HUES48 (cell line): ENCODE data around the gene GFPT1.
"Not testable (repeated sequence)": the region's sequence is repeated elsewhere in the genome, so short reads cannot be mapped to it uniquely, and the experiment has no call there.

Source experiments
- H3K27ac ChIP-seq: one replicate; pipeline ENCODE4 v1.7.0; 2013; ENCODE audit warnings: low read depth, low read length, inconsistent platforms
- H3K27me3 ChIP-seq: 2 replicates; pipeline ENCODE4 v1.6.1; 2013; ENCODE audit warnings: mild to moderate bottlenecking, low read length; ENCODE audit not compliant: control insufficient read depth, insufficient read depth
- H3K36me3 ChIP-seq: 2 replicates; pipeline ENCODE4 v1.6.1; 2013; ENCODE audit warnings: low read length; ENCODE audit not compliant: control insufficient read depth, insufficient read depth
- H3K4me1 ChIP-seq: 2 replicates; pipeline ENCODE4 v1.6.1; 2013; ENCODE audit warnings: mild to moderate bottlenecking, low read length; ENCODE audit not compliant: control insufficient read depth, insufficient read depth
- H3K4me3 ChIP-seq: 2 replicates; pipeline ENCODE4 v1.5.1; 2013; ENCODE audit warnings: mild to moderate bottlenecking, low read depth, low read length
- H3K9ac ChIP-seq: 2 replicates; pipeline ENCODE4 v1.6.1; 2013; ENCODE audit warnings: mild to moderate bottlenecking, low read depth, low read length, moderate library complexity
- H3K9me3 ChIP-seq: 2 replicates; pipeline ENCODE4 v1.6.1; 2013; ENCODE audit warnings: low read length; ENCODE audit not compliant: control insufficient read depth, insufficient read depth

The GFPT1 gene

DNA sequence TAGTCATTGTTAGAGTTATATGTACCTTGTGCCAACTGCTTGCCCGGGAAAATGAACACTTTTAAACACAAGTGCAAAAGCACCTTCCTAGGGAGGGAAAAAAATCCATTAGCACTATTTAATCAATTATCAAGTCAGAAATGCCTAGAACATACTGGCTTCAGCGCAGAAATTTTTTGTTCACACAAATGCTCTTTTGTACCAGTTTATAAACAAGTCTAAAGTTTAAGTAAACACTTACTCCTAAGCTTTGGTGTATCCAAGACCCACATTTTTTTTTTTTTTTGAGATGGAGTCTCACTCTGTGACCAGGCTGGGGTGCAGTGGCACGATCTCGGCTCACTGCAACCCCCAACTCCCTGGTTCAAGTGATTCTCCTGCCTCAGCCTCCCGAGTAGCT, 30.6 kb downstream of the GFPT1 start:
- Histone ChIP-seq H3K4me1 (peaks cover 18% of the 10 kb centered on the region), H3K27me3 (no peaks in the 10 kb centered on the region), H3K9me3 (no peaks in the 10 kb centered on the region), H3K4me3 (no peak overlapping the region), H3K9ac (no peak overlapping the region), H3K27ac (no peak overlapping the region), H3K36me3 (peaks cover 73% of the 10 kb centered on the region)

DNA sequence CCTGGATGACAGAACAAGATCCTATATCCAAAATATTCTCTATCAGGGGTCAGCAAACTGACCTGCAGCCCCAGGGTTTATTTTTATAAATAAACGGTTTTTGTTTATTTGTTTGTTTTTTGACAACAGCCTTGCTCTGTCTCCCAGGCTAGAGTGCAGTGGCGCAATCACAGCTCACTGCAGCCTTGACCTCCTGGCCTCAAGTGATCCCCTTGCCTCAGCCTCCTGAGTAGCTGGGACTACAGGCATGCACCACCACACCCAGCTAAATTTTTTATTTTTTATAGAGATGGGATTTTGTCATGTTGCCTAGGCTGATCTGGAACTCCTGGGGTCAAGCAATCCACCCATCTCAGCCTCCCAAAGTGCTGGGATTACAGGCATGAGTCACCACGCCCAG, 32.1 kb downstream of the GFPT1 start:
- H3K9ac ChIP-seq, H3K27ac ChIP-seq, H3K27me3 ChIP-seq, H3K9me3 ChIP-seq, H3K4me3 ChIP-seq: not testable (repeated sequence)
- Histone ChIP-seq H3K36me3 (peaks cover 76% of the 10 kb centered on the region), H3K4me1 (peaks cover 18% of the 10 kb centered on the region)

DNA sequence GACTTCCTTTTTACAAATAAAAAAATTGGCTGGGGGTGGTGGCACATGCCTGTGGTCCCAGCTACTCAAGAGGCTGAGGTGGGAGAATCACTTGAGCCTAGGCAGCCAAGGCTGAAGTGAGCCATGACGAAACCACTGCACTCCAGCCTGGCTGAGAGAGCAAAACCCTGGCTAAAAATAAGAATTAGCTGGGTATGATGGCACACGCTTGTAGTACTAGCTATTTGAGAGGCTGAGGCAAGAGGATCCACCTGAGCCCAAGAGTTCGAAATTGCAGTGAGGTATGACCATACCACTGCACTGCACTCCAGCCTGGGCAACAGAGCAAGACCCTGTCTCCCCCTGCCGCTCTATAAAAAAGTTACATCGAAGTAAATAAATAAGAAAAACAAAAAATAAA, 33.7 kb downstream of the GFPT1 start:
- Histone ChIP-seq H3K27ac (no peak overlapping the region), H3K36me3 (peaks cover 77% of the 10 kb centered on the region), H3K4me1 (peaks cover 3% of the 10 kb centered on the region; the same call in 1 of the 2 replicates), H3K9me3 (no peaks in the 10 kb centered on the region), H3K9ac (no peak overlapping the region), H3K27me3 (no peaks in the 10 kb centered on the region), H3K4me3 (no peak overlapping the region)

DNA sequence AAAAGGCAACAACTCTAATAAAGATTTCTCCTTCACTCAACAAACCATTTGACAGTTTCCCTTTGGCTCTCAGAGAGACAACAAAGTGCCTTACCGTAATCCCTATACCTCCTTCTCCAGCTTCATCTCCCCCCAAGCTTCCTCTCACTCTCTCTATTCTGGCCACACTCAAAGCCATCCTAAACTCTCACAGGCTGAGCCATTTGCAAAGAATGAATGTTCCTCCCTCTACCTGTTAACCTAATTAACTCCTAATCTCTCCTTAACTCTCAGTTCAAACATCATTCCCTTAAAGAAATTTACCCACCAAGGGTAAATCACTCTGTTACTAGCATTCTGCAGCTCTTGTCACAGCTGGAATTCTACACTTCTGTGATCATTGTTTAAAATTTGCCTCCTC, 38.2 kb downstream of the GFPT1 start:
- Histone ChIP-seq H3K4me1 (no peaks in the 10 kb centered on the region), H3K36me3 (peaks cover 80% of the 10 kb centered on the region), H3K9me3 (no peaks in the 10 kb centered on the region), H3K9ac (no peak overlapping the region), H3K27ac (no peak overlapping the region), H3K4me3 (no peak overlapping the region), H3K27me3 (no peaks in the 10 kb centered on the region)

DNA sequence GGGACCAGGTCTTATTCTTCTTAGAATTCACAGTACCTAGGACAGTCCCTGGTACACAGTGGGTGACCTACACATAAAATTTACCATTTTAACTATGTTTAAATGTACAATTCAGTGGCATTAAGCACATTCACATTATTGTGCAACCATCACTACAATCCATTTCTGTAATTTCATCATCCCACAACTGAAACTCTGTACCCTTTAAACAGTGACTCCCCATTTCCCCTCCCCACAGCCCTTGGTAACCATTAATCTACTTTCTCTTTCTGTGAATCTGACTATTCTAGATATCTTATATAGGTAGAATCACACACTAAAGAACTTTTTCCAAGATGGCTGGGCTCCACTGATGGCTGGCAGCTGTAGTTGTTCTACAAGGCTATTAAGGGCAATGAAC, 41.6 kb downstream of the GFPT1 start:
- Histone ChIP-seq H3K9ac (no peak overlapping the region), H3K36me3 (peaks cover 99% of the 10 kb centered on the region), H3K27me3 (no peaks in the 10 kb centered on the region), H3K9me3 (no peaks in the 10 kb centered on the region), H3K4me1 (no peaks in the 10 kb centered on the region), H3K27ac (no peak overlapping the region), H3K4me3 (no peak overlapping the region)

DNA sequence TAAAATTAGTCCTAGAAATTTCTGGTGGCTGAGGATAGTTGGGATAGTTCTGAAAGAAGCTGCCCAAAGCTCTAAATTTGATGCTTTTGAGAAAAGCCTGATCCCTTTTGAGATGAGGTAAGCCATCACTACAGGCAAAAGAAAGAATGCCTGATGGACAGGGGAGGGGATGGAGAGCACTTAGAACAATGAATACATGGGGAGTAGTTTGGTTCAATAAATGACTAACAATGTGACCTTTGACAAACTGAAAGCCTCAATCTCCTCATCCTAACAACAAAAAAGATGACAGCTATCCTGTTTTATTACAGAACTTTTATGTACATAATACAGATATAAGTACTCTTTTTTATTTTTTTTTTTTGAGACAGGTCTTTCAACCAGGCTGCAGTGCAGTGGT, 42.7 kb downstream of the GFPT1 start:
- Histone ChIP-seq H3K9ac (no peak overlapping the region), H3K27ac (no peak overlapping the region), H3K36me3 (peaks cover 99% of the 10 kb centered on the region), H3K27me3 (no peaks in the 10 kb centered on the region), H3K4me3 (no peak overlapping the region), H3K4me1 (no peaks in the 10 kb centered on the region), H3K9me3 (no peaks in the 10 kb centered on the region)

DNA sequence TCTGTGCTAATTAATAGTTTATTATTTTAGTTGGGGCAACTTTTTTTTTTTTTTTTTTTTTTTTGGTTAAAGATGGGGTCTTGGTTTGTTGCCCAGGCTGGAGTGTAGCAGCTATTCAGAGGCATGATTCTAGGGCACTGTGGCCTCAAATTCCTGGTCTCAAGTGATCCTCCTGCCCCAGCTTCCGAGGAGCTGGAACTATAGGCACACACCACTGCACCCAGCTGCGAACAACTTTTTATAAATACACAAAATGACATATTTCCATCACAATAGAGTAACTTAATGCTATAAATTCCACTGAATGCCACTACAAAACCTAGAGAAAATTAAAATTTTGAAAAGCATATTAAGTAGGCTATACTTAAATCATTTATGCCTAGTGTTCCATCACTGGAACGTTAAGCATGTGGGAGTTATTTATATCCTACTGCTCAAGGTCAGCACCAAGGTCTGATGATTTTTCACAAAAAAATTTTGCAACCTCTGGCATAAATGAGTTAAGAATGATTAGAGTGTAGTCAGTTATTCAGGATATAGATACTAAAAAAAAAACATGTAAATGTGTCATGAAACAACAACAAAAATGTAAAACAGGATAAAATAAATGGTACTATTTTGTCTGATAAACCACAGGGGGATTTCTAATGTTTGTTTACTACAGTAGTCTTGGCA, 46.8 kb downstream of the GFPT1 start:
- H3K27me3 ChIP-seq, result no peaks in the 10 kb centered on the region
- H3K27ac ChIP-seq, result no peak overlapping the region
- no peaks in the 10 kb centered on the region for H3K4me1 ChIP-seq
- no peaks in the 10 kb centered on the region for H3K9me3 ChIP-seq
- peaks cover 94% of the 10 kb centered on the region for H3K36me3 ChIP-seq
- H3K4me3 ChIP-seq, result no peak overlapping the region
- H3K9ac ChIP-seq, result no peak overlapping the region

DNA sequence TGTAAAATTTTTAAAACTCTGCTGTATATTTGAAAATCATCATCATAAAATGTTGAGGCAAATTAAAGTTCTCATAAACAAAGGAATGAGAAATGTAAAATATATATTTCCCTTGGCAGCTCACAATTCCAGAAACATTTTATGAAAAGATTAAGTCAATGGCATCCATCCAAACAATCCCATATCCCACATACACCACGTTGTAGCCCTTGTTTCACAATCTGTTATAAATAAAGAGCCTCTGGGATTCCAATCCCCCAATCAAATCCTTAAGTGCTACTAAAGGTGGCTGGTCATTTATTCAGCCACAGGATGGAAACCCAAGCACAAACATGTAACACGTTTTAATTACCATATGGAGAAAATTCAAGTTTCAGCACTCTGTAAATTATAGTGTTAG, 51.7 kb downstream of the GFPT1 start:
- no peaks in the 10 kb centered on the region for H3K27me3 ChIP-seq
- no peaks in the 10 kb centered on the region for H3K4me1 ChIP-seq
- no peak overlapping the region for H3K4me3 ChIP-seq
- no peak overlapping the region for H3K9ac ChIP-seq
- H3K27ac ChIP-seq, result no peak overlapping the region
- H3K36me3 ChIP-seq, result peaks cover 77% of the 10 kb centered on the region
- H3K9me3 ChIP-seq, result no peaks in the 10 kb centered on the region

DNA sequence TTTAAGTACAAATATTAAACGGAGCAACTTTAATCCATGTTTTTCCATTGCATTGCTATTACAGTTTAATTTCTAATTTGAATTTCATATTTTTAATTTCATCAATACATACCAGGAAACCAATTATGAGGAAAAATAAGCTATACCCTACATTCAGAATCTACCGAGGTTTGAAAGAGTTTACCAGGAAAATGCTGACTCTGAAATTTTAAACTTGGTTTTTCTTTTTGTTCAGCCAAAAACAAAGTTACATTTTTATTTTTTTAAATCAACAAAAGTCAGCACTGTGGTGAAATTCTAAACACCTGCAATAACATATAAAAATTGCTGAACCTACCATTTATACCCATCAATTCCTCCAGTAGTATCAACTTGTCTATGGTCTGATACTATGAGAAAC, 53.7 kb downstream of the GFPT1 start:
- Histone ChIP-seq H3K4me1 (no peaks in the 10 kb centered on the region), H3K36me3 (peaks cover 80% of the 10 kb centered on the region), H3K9ac (no peak overlapping the region), H3K27ac (no peak overlapping the region), H3K4me3 (no peak overlapping the region), H3K27me3 (no peaks in the 10 kb centered on the region), H3K9me3 (no peaks in the 10 kb centered on the region)

DNA sequence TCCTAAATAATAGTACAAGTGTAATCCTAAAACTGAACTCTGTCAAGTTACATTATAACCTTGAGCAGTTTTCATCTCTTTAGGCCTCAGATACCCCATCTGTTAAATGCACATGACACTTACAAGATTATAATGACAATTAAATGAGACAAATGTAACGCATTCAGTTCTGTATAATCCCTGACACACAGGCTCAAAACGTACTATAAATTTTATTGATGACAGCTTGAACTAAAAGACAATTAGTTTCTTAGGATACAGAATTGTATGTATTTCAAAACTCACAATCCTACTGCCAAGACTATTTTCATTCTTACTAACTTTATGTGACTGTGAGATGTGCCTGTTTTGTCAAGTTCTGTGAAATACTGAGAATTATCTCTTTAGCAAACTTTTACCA, 56.2 kb downstream of the GFPT1 start:
- Histone ChIP-seq H3K9ac (no peak overlapping the region), H3K36me3 (peaks cover 83% of the 10 kb centered on the region)

DNA sequence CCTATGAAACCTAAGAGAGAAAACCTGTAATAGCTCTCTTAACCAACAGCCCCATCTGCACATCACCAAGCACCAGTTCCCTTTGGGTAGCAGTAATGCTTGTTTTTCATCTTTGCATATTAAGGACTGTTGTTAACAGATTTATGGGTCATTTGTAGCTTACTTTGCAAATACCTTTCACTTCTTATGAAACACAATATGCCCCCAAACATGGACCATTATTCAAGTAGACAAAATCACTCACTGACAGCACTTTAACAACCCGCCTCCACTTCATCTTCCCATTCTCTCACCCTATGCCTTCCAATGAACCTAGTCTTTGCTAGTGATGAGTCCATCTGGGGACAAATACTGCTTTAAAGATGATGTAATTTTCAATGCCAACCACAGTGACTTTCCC, 64.4 kb downstream of the GFPT1 start:
- Histone ChIP-seq H3K36me3 (peaks cover 52% of the 10 kb centered on the region), H3K9ac (no peak overlapping the region), H3K4me3 (no peak overlapping the region), H3K27ac (no peak overlapping the region), H3K27me3 (no peaks in the 10 kb centered on the region), H3K9me3 (no peaks in the 10 kb centered on the region), H3K4me1 (no peaks in the 10 kb centered on the region)

More for the DNA sequence above, 56.2 kb downstream of the GFPT1 start:
- no peaks in the 10 kb centered on the region for H3K4me1 ChIP-seq
- H3K4me3 ChIP-seq, result no peak overlapping the region
- no peaks in the 10 kb centered on the region for H3K27me3 ChIP-seq
- H3K9me3 ChIP-seq, result no peaks in the 10 kb centered on the region
- no peak overlapping the region for H3K27ac ChIP-seq
